Measurements from ENCODE around the gene FBXW11. TPM values are rescaled to one million over a fixed set of nuclear protein-coding genes. Genes with fewer than 3 reads are reported as not detected.

Gene FBXW11
- total RNA-seq, 2 donors from 2014 or later: 50.3 to 55.4 TPM

Other genes with a start within 250 kb of the FBXW11 start
- not detected for gene SMIM23, start 220.8 kb downstream of the FBXW11 start, total RNA-seq
- 10 to 100 TPM; 15.4 to 18.1 TPM for gene STK10, start 181.6 kb upstream of the FBXW11 start, total RNA-seq
- not detected for gene EFCAB9, start 187.5 kb upstream of the FBXW11 start, total RNA-seq